Esophagus (tissue), 2 donors: ENCODE data around the gene GPR142. TPM values are rescaled to one million over a fixed set of nuclear protein-coding genes. Genes with fewer than 3 reads are reported as not detected.

Experiments used
- H3K27ac ChIP-seq, 2 donors: one replicate each; pipeline ENCODE4 v1.5.1; 2013; ENCODE audit warnings: low read depth in 2 of 2, mild to moderate bottlenecking in 2 of 2, inconsistent platforms in 1 of 2, low read length in 1 of 2, moderate library complexity in 1 of 2
- H3K27me3 ChIP-seq, 2 donors: one replicate each; pipeline ENCODE4 v1.6.1; 2013; ENCODE audit warnings: low read length in 2 of 2, control low read depth in 1 of 2, mild to moderate bottlenecking in 1 of 2; ENCODE audit not compliant: insufficient read depth in 2 of 2, control insufficient read depth in 1 of 2
- H3K36me3 ChIP-seq, 2 donors: one replicate each; pipeline ENCODE4 v1.6.1; 2013; ENCODE audit warnings: low read length in 1 of 2; ENCODE audit not compliant: control insufficient read depth in 2 of 2, insufficient read depth in 2 of 2
- H3K4me1 ChIP-seq, 2 donors: one replicate each; pipeline ENCODE4 v1.6.1; 2013; ENCODE audit warnings: low read length in 1 of 2; ENCODE audit not compliant: control insufficient read depth in 2 of 2, insufficient read depth in 2 of 2
- H3K4me3 ChIP-seq, 2 donors: one replicate each; pipeline ENCODE4 v1.5.1; 2013; ENCODE audit warnings: low read length in 2 of 2, mild to moderate bottlenecking in 2 of 2, low read depth in 1 of 2, moderate library complexity in 1 of 2
- H3K9me3 ChIP-seq, 2 donors: one replicate each; pipeline ENCODE4 v1.6.1; 2013; ENCODE audit warnings: mild to moderate bottlenecking in 2 of 2, low read depth in 1 of 2, low read length in 1 of 2, moderate library complexity in 1 of 2; ENCODE audit not compliant: control insufficient read depth in 2 of 2, insufficient read depth in 1 of 2
- WGBS, 2 donors: extraction: QIAGEN DNeasy Blood & Tissue Kit; methylation state at CpG; one replicate each; pipeline ENCODE4 v1.1.7; 2013; 5-methylcytosine and 5-hydroxymethylcytosine counted together
- polyA plus RNA-seq, 2 donors: library from polyadenylated mRNA; stranded (reverse); fragments of 200-250 nt; gene quantifications; one replicate each; pipeline ENCODE4 v1.2.3, GENCODE V29; 2013
- donor health status: healthy with polysubstance abuse.
- donor health status: Bipolar disorder and iron deficiency.

Gene GPR142
- polyA plus RNA-seq, 2 donors = 0.09 TPM; not detected in 1

DNA sequence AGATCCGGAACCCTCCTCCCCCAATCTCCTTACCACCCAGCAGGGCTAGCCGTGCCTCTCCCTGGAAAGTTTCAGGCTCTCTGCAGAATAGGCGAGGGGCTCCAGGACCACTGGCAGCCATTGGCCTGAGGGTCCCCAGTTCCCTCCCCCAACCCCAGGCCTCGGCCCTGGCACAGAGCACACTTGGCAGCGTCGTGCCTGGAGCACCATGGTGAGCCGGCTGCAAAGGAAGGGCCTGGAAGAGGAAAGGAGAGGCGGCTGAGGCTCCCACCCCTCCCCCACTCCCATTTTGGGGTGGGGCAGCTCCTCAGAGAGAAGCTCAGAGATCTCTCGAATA lies 5.3 kb upstream of the GPR142 start:
- Histone ChIP-seq H3K36me3 (no peaks in the 10 kb centered on the region), H3K27me3 (peaks cover 0 to 16% of the 10 kb centered on the region in 2 donors), H3K4me1 (peaks cover 0 to 5% of the 10 kb centered on the region in 2 donors), H3K9me3 (no peaks in the 10 kb centered on the region), H3K4me3 (no peak overlapping the region), H3K27ac (no peak overlapping the region)
- 14% methylated on average over 9 of the region's 9 CpGs for WGBS, 2 donors

DNA sequence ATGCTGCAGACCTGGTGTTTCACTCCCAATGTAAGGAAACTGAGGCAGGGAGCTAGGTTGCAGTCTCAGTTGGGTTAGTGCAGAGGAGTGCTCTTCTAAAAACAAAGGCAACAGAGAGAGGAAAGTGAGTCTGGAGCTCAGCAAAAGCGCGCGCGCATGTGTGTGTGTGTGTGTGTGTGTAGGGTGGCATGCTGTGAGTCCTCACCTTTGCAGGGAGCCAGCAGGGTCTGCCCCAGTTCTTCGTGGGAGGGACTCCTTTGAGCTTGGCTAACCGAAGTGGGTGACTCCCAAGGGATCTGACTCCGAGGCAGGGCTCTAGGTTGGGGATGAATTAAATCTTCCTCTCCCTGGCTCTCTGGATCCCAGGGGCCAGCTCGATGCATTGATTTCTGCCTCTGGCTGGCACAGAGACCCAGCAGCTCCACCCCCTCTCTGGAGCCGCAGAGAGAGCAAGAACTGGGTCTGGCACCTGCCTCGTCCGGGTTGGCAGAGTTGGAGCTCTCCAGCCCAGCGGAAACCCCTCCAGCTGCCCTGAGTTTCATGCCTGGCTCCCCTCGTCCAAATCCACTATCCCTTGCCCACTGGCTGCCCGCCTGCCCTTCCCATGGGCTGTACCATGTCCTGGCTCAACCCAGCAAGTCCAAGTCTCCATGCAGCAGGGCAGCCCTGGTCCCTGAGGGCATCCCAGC lies 4.4 kb upstream of the GPR142 start:
- Histone ChIP-seq H3K27ac (no peak overlapping the region), H3K4me3 (no peak overlapping the region), H3K27me3 (peaks cover 0 to 12% of the 10 kb centered on the region in 2 donors), H3K36me3 (no peaks in the 10 kb centered on the region), H3K9me3 (no peaks in the 10 kb centered on the region), H3K4me1 (no peaks in the 10 kb centered on the region)
- WGBS, 2 donors = 48 to 56% methylated on average over 14 of the region's 14 CpGs

DNA sequence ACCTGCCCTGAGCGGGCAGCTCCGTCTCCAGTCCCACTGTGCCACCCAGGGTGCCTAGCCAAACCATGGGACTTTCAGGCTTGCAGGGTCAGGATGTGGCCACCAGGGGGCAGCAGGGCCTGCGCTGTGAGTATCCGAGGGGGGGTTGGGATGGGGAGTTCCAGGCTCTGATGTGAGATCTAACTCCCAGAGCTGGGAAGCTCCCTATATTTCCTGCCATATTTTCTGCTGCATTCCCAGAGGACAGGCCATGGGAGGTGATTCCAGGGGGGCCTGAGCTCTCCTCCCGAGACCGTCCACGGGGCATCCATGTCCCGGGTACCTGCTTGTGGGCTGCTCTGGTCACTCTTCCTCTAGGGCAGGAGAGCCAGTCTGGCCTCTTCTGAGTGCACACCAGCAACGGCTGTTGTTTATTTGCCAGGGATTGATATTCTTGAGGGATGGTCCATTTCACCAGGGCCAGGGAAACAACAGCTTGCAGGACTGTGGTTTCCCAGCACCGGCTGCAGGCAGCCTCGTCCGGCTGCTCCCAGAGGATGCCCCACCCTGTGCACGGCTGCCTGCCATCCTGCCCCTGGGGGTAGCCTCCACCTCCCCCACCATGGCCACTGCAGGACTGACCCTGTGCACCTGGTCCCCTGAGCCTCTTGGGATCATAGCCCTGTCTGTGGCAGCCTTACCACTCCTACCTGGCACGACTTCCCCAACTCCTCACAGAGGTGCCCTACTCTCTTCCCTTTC lies 1.2 kb downstream of the GPR142 start:
- WGBS, 2 donors = 13 to 25% methylated on average over 14 of the region's 14 CpGs
- H3K27ac ChIP-seq = no peak overlapping the region
- H3K4me3 ChIP-seq = no peak overlapping the region
- no peaks in the 10 kb centered on the region for H3K36me3 ChIP-seq
- H3K4me1 ChIP-seq = no peaks in the 10 kb centered on the region
- H3K9me3 ChIP-seq = no peaks in the 10 kb centered on the region
- H3K27me3 ChIP-seq = peaks cover 0 to 7% of the 10 kb centered on the region in 2 donors

DNA sequence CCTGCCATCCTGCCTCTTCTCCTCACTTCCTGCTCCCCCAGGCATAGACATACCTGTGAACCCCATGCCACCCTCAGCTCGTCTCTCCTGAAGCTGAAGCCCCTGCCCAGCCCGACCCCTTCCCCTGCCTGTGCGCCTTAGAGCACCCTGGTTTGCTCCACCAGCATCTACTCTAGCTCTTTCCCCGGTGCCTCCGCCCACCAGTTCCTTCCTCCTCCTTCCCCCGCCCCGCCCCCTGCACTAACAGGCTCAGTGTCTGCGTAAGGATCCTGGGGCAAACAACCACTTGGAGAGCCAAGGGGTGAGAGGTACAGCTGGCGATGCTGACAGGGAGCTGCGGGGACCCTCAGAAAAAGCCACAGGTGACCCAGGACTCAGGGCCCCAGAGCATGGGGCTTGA lies 1.9 kb downstream of the GPR142 start:
- 40 to 50% methylated on average over 10 of the region's 10 CpGs for WGBS, 2 donors
- H3K4me3 ChIP-seq = no peak overlapping the region

DNA sequence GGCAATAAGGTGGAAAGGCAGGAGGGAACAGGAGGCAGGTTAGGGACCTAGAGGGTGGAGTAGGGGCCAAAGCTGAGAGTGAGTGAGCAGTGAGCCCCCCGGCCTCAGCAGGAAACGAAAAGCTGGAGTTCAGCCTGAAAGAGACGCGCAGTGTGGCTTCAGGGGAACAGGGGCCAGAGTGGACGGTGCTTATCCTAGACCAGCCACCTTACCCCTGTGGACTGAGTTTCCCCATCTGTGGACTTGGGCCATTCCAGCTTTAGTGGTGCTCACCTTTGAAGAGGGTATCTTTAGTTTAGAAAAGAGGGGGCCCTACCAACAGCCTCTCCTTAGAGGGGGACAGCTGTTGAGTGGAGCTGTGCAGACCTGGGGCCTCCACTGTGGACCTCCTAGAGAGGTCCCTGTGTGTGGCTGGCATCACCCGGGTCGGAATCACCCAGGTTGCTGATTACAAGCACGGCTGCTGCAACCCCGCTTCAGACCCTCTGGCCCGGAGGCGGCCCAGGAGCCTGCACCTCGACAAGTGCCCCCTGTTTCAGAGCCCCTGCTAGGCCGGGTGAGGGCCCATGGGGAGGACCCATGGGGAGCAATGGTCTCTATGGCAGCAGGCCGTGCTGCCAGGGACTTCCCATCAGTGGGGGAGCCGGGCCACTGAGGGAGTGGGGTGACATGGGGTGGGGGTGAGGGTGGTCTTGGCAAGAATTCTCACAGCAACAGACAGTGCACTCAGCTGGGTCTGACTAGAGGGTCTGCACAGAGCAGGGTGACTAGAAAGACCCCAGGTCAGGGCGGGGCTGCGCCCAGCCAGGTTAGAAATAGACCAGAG lies 2.6 kb downstream of the GPR142 start:
- no peaks in the 10 kb centered on the region for H3K36me3 ChIP-seq
- peaks cover 0 to 5% of the 10 kb centered on the region in 2 donors for H3K27me3 ChIP-seq
- H3K9me3 ChIP-seq = no peaks in the 10 kb centered on the region
- no peak overlapping the region for H3K4me3 ChIP-seq
- no peak overlapping the region for H3K27ac ChIP-seq
- H3K4me1 ChIP-seq = no peaks in the 10 kb centered on the region
- 84 to 86% methylated on average over 17 of the region's 17 CpGs for WGBS, 2 donors

More for the DNA sequence above, 1.9 kb downstream of the GPR142 start:
- peaks cover 0 to 5% of the 10 kb centered on the region in 2 donors for H3K27me3 ChIP-seq
- H3K27ac ChIP-seq = no peak overlapping the region
- H3K36me3 ChIP-seq = no peaks in the 10 kb centered on the region
- no peaks in the 10 kb centered on the region for H3K9me3 ChIP-seq
- no peaks in the 10 kb centered on the region for H3K4me1 ChIP-seq

DNA sequence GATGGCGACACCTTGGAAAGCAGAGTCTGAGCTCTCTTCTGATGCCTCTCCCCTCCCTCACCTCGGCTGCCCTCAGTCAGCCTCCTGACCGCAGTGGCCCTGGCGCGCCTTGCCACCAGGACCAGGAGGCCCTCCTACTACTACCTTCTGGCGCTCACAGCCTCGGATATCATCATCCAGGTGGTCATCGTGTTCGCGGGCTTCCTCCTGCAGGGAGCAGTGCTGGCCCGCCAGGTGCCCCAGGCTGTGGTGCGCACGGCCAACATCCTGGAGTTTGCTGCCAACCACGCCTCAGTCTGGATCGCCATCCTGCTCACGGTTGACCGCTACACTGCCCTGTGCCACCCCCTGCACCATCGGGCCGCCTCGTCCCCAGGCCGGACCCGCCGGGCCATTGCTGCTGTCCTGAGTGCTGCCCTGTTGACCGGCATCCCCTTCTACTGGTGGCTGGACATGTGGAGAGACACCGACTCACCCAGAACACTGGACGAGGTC lies 4.4 kb downstream of the GPR142 start:
- Histone ChIP-seq H3K36me3 (no peaks in the 10 kb centered on the region), H3K27ac (no peak overlapping the region), H3K4me3 (no peak overlapping the region), H3K4me1 (no peaks in the 10 kb centered on the region), H3K9me3 (no peaks in the 10 kb centered on the region), H3K27me3 (peaks cover 0 to 5% of the 10 kb centered on the region in 2 donors)
- 84 to 89% methylated on average over 23 to 26 of the region's 26 CpGs for WGBS, 2 donors

DNA sequence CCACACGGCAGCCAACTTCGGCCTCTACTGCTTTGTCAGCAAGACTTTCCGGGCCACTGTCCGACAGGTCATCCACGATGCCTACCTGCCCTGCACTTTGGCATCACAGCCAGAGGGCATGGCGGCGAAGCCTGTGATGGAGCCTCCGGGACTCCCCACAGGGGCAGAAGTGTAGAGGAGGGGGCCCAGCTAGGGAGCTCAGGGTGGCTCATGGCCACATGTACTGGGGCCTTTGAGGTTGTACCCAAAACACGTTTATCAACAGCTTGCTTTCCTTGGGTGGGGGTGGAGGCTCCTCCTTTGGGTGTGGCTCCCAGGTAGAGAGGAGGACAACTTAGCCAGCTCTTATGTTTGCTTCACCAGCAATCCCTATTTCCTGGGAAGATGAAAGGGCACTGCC lies 5.1 kb downstream of the GPR142 start:
- Histone ChIP-seq H3K4me1 (no peaks in the 10 kb centered on the region), H3K36me3 (no peaks in the 10 kb centered on the region), H3K27me3 (peaks cover 0 to 5% of the 10 kb centered on the region in 2 donors), H3K9me3 (no peaks in the 10 kb centered on the region), H3K4me3 (no peak overlapping the region), H3K27ac (no peak overlapping the region)
- WGBS, 2 donors = 88 to 89% methylated on average over 9 of the region's 9 CpGs

DNA sequence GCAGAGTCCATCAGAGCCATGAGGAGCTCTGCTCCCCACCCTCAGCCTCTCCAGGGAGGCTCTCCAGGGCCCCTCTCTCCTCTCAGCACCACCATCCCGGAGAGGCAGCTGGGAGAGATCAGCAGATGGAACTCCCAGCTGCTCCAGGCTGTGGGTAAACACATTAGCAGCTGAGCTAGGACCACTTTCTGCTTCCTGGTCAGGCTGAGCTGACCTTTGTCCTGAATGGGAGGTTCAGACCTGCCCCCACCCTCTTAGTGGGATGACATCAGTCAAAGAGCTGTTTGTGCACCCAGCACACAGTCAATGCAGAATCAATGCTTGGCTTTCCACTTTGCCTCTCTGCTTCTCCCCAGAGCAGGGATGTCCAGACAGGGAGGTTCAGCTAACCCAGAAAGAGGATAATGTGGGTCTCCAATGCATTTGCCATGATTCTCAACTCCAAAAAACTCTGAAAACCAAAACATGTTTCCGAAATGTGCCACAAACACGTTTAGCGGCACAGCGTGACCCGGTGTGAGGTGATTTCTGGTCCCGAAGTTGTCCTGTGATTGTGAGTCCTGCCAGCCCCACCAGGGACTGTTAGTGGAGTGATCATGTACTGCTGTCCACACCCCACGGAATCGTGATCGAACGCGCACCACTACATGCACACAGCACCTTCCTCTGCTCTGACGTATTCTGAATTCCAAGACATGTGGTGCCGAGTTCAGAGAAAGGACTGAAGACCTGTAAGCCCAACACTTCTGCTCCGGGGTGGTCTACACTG lies 6.7 kb downstream of the GPR142 start:
- no peak overlapping the region for H3K4me3 ChIP-seq
- no peaks in the 10 kb centered on the region for H3K36me3 ChIP-seq
- peaks cover 0 to under 1% of the 10 kb centered on the region in 2 donors for H3K27me3 ChIP-seq
- WGBS, 2 donors = 77 to 78% methylated on average over 15 of the region's 15 CpGs
- H3K4me1 ChIP-seq = no peaks in the 10 kb centered on the region
- H3K27ac ChIP-seq = no peak overlapping the region
- H3K9me3 ChIP-seq = no peaks in the 10 kb centered on the region

DNA sequence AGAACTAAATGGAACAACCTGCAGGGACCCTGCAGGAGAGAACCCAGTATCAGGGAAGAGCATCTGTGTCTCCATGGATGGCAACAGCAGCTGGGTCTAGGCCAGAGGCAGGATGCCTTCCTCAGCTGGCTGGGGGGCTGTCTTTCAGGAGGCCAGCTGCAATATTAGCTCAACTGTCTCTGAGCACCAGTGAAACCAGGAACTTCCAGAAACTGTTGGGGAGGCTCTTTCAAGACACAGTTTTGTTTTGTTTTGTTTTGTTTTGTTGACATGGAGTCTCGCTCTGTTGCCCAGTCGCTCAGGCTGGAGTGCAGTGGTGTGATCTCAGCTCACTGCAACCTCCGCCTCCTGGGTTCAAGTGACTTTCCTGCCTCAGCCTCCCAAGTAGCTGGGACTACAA lies 7.6 kb downstream of the GPR142 start:
- Histone ChIP-seq H3K4me1 (peaks cover 0 to 4% of the 10 kb centered on the region in 2 donors), H3K27ac (no peak overlapping the region), H3K36me3 (no peaks in the 10 kb centered on the region), H3K9me3 (no peaks in the 10 kb centered on the region), H3K4me3 (no peak overlapping the region), H3K27me3 (no peaks in the 10 kb centered on the region)
- 80 to 83% methylated on average over 3 of the region's 3 CpGs for WGBS, 2 donors
